ENCODE data around the gene SPSB2. TPM values are rescaled to one million over a fixed set of nuclear protein-coding genes. Genes with fewer than 3 reads are reported as not detected.

The SPSB2 gene
- total and polyA plus RNA-seq, 8 donors, result 5.1 to 24.0 (median 9.9) TPM; not detected in 1

GRCh38 chr12:6839482-6840201 is 33.5 kb downstream of the SPSB2 start:
- Histone ChIP-seq H3K27me3 (no peaks in the 10 kb centered on the region), H3K4me3 (no peak overlapping the region), H3K27ac (no peak overlapping the region), H3K4me1 (peaks cover 0 to 21% (median 5%) of the 10 kb centered on the region in 4 donors), H3K36me3 (peaks cover 0 to 60% (median 47%) of the 10 kb centered on the region in 4 donors), H3K9me3 (no peaks in the 10 kb centered on the region)
- TF ChIP-seq POLR2AphosphoS5 (IDR thresholded peaks at IDR 0.05) (no peak), POLR2A (IDR thresholded peaks at IDR 0.05) (no peak), CTCF (IDR thresholded peaks at IDR 0.05) (no peak), EP300 (IDR thresholded peaks at IDR 0.05) (no peak)
- intact Hi-C loops (cut with DNase I; ENCODE audit: low total_unique reads), result no loop called here
- WGBS, 5 donors, result 77 to 82% (median 79%) methylated on average over 8 to 10 of the region's 10 CpGs
- DNase-seq, result peak; percentile 44 to 53

DNA sequence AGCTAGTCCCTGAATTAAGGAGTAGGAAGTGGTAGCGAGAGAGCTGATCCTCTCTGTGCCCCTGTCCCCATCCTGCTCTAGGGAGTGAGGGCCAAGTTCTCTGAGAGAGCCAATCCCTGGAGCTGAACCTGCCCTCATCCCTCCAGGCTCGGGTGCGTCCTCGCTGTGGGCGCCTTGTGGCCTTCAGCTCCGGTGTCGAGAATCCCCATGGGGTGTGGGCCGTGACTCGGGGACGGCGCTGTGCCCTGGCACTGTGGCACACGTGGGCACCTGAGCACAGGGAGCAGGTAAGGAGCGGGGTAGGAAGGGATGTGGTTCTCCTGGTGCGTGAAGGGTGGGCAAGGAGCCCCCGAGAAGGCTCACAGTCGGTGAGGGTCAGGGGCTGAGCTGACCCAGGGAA is 34.2 kb downstream of the SPSB2 start:
- 88 to 94% (median 91%) methylated on average over 7 to 16 of the region's 16 CpGs for WGBS, 5 donors

DNA sequence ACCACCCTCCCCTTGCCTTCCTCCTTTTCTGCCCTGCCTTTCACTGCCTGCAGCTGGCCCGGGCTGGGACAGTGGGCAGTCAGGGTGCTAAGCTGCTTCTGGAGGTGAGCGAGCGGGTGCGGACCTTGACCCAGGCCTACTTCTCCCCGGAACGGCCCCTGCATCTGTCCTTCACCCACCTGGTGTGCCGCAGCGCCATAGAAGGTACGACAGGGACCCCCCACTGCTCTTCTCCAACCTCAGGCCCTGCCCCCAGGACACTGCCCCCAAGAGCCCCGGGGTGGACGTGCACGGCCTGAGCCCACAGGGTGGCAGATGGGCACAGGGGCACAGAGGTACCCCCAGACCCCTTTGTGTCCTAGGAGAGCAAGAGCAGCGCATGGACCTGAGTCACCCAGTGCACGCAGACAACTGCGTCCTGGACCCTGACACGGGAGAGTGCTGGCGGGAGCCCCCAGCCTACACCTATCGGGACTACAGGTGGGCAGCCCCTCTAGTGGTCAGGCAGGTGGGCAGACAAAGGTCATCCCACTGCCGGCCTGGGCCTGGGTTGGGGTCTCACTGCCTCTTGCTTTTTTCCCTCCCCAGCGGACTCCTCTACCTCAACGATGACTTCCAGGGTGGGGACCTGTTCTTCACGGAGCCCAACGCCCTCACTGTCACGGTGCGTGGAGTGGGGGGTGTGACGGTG is 35.6 kb downstream of the SPSB2 start:
- Histone ChIP-seq H3K27ac (no peak overlapping the region), H3K4me1 (peaks cover 0 to 21% (median 5%) of the 10 kb centered on the region in 4 donors), H3K4me3 (no peak overlapping the region), H3K36me3 (peaks cover 0 to 57% (median 51%) of the 10 kb centered on the region in 4 donors), H3K9me3 (no peaks in the 10 kb centered on the region), H3K27me3 (no peaks in the 10 kb centered on the region)
- TF ChIP-seq CTCF (IDR thresholded peaks at IDR 0.05) (no peak), EP300 (IDR thresholded peaks at IDR 0.05) (no peak), POLR2AphosphoS5 (IDR thresholded peaks at IDR 0.05) (no peak), POLR2A (IDR thresholded peaks at IDR 0.05) (no peak)
- DNase-seq, result no peak
- intact Hi-C loops (cut with DNase I; ENCODE audit: low total_unique reads), result no loop called here
- WGBS, 5 donors, result 90 to 94% (median 93%) methylated on average over 19 to 26 of the region's 26 CpGs

More for the DNA sequence above, 34.2 kb downstream of the SPSB2 start:
- TF ChIP-seq POLR2AphosphoS5 (IDR thresholded peaks at IDR 0.05) (no peak), CTCF (IDR thresholded peaks at IDR 0.05) (no peak), EP300 (IDR thresholded peaks at IDR 0.05) (no peak), POLR2A (IDR thresholded peaks at IDR 0.05) (no peak)
- no peaks in the 10 kb centered on the region for H3K9me3 ChIP-seq
- no peak for DNase-seq
- no peaks in the 10 kb centered on the region for H3K27me3 ChIP-seq
- peaks cover 0 to 60% (median 49%) of the 10 kb centered on the region in 4 donors for H3K36me3 ChIP-seq
- H3K27ac ChIP-seq, result no peak overlapping the region
- intact Hi-C loops (cut with DNase I; ENCODE audit: low total_unique reads), result no loop called here
- no peak overlapping the region for H3K4me3 ChIP-seq
- H3K4me1 ChIP-seq, result peaks cover 0 to 21% (median 5%) of the 10 kb centered on the region in 4 donors

GRCh38 chr12:6836851-6837250 is 36.3 kb downstream of the SPSB2 start:
- no peak for DNase-seq
- intact Hi-C loops (cut with DNase I; ENCODE audit: low total_unique reads), result no loop called here
- no peaks in the 10 kb centered on the region for H3K9me3 ChIP-seq
- no peaks in the 10 kb centered on the region for H3K27me3 ChIP-seq
- H3K4me3 ChIP-seq, result no peak overlapping the region
- WGBS, 5 donors, result 85 to 96% (median 89%) methylated on average over 16 of the region's 16 CpGs
- peaks cover 0 to 64% (median 56%) of the 10 kb centered on the region in 4 donors for H3K36me3 ChIP-seq
- TF ChIP-seq EP300 (IDR thresholded peaks at IDR 0.05) (no peak), POLR2AphosphoS5 (IDR thresholded peaks at IDR 0.05) (no peak), POLR2A (IDR thresholded peaks at IDR 0.05) (no peak), CTCF (IDR thresholded peaks at IDR 0.05) (no peak)
- peaks cover 0 to 15% (median 3%) of the 10 kb centered on the region in 4 donors for H3K4me1 ChIP-seq
- H3K27ac ChIP-seq, result no peak overlapping the region
